ENCODE data around the gene VWC2.

VWC2 gene

DNA sequence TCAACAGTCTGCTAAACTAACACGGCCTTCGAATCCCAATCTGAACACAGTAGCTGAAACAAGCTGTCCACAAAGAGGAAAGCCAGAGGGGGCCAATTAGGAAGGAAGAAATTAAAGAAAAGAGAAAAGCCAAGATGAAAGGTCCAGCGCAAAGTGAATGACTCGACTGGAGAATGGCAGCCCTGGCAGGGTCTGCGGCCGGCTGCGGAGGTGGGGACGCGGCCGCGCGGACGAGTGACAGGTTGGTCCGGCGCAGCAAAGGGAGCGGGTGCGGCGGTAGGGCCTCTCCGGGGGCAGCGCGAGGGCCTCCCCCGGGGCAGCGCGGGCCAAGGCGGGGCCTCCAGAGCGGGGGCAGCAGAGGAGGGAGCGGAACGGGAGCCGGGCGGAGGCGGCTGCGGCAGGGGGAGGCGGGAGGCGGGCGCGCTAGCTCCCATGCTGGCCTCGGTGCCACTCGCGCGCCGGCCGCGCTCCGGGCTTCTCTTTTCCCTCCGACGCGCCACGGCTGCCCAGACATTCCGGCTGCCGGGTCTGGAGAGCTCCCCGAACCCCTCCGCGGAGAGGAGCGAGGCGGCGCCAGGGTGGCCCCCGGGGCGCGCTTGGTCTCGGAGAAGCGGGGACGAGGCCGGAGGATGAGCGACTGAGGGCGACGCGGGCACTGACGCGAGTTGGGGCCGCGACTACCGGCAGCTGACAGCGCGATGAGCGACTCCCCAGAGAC lies at the start of gene VWC2:
Gene VWC2, plus strand, starts transcription at position 421 of the 718 bp plus-strand sequence. CDS start 1,798 bp downstream, outside the sequence.
- no peak within 1 kb of the TSS for H3K27ac ChIP-seq (ENCODE audit: low read depth, low read length)
- H3K9me3 ChIP-seq (ENCODE audit: control insufficient read depth in 1 of 2, low read length in 2 of 2) = no peaks in the 10 kb centered on the region
- peak within 1 kb of the TSS; percentile 2 to 40 for H3K4me3 ChIP-seq (ENCODE audit: low read depth in 1 of 2, low read length in 2 of 2)
- no peaks in the 10 kb centered on the region for H3K36me3 ChIP-seq (ENCODE audit: control insufficient read depth in 1 of 2, insufficient read depth in 2 of 2, low read length in 2 of 2)
- no peak within 1 kb of the TSS for H3K9ac ChIP-seq (ENCODE audit: low read depth in 1 of 2, low read length in 2 of 2)
- H3K27me3 ChIP-seq (ENCODE audit: control insufficient read depth in 1 of 2, insufficient read depth in 2 of 2, low read length in 2 of 2) = peaks cover 0 to 18% of the 10 kb centered on the region in 2 donors
- H3K4me1 ChIP-seq (ENCODE audit: control insufficient read depth in 1 of 2, insufficient read depth in 2 of 2, low read length in 2 of 2) = no peaks in the 10 kb centered on the region

DNA sequence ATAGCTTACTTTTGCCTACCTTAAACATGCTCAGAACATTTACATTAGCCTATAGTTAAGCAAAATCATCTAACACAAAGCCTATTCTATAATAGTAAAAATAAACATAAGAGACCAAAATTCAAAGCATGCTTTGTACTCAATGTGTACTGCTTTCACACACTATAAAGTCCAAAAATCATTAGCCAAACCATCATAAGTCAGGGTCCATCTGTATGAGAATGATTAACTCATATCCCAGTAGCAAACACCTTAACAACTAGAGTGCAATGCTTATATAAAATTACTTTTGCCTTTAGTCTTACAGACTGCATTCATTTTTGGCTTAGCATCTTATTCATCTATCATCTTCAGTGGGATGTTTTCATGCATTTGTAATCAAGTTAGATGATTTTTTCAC lies 49.4 kb upstream of the VWC2 start:
- H3K9ac ChIP-seq (ENCODE audit: low read depth in 1 of 2, low read length in 2 of 2) = no peak overlapping the region

DNA sequence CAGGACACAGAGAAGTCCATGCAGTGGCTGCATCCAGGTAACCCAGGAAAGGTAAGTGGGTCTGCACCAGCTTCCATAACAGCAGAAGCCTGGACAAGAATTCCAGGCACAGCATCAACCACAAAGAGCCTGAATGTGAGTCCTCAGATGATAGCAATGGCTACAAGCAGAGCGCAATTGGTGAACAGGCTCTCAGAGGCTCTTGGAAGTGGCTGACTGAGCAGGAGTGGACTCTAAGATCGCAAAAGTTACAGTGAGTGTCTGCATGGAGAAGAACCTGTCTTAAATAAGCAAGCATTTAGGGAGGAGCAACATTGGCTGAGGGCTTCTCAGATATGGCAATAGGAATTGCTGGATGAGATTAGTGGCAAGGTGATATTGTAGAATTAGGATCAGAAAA lies 41.6 kb upstream of the VWC2 start:
- Histone ChIP-seq H3K9ac (ENCODE audit: low read depth in 1 of 2, low read length in 2 of 2) (no peak overlapping the region), H3K27me3 (ENCODE audit: control insufficient read depth in 1 of 2, insufficient read depth in 2 of 2, low read length in 2 of 2) (no peaks in the 10 kb centered on the region), H3K36me3 (ENCODE audit: control insufficient read depth in 1 of 2, insufficient read depth in 2 of 2, low read length in 2 of 2) (no peaks in the 10 kb centered on the region), H3K4me1 (ENCODE audit: control insufficient read depth in 1 of 2, insufficient read depth in 2 of 2, low read length in 2 of 2) (no peaks in the 10 kb centered on the region), H3K4me3 (ENCODE audit: low read depth in 1 of 2, low read length in 2 of 2) (no peak overlapping the region), H3K9me3 (ENCODE audit: control insufficient read depth in 1 of 2, low read length in 2 of 2) (peaks cover 0 to 2% of the 10 kb centered on the region in 2 donors), H3K27ac (ENCODE audit: low read depth, low read length) (no peak overlapping the region)

More for the DNA sequence above, 49.4 kb upstream of the VWC2 start:
- Histone ChIP-seq H3K4me3 (ENCODE audit: low read depth in 1 of 2, low read length in 2 of 2) (no peak overlapping the region), H3K27me3 (ENCODE audit: control insufficient read depth in 1 of 2, insufficient read depth in 2 of 2, low read length in 2 of 2) (no peaks in the 10 kb centered on the region), H3K4me1 (ENCODE audit: control insufficient read depth in 1 of 2, insufficient read depth in 2 of 2, low read length in 2 of 2) (no peaks in the 10 kb centered on the region), H3K36me3 (ENCODE audit: control insufficient read depth in 1 of 2, insufficient read depth in 2 of 2, low read length in 2 of 2) (no peaks in the 10 kb centered on the region), H3K9me3 (ENCODE audit: control insufficient read depth in 1 of 2, low read length in 2 of 2) (peaks cover 0 to 2% of the 10 kb centered on the region in 2 donors), H3K27ac (ENCODE audit: low read depth, low read length) (no peak overlapping the region)

GRCh38 chr7:49762666-49763065 lies 10.8 kb upstream of the VWC2 start:
- no peak overlapping the region for H3K4me3 ChIP-seq (ENCODE audit: low read depth in 1 of 2, low read length in 2 of 2)
- H3K9me3 ChIP-seq (ENCODE audit: control insufficient read depth in 1 of 2, low read length in 2 of 2) = peaks cover 0 to 2% of the 10 kb centered on the region in 2 donors
- no peaks in the 10 kb centered on the region for H3K36me3 ChIP-seq (ENCODE audit: control insufficient read depth in 1 of 2, insufficient read depth in 2 of 2, low read length in 2 of 2)
- no peak overlapping the region for H3K27ac ChIP-seq (ENCODE audit: low read depth, low read length)
- H3K27me3 ChIP-seq (ENCODE audit: control insufficient read depth in 1 of 2, insufficient read depth in 2 of 2, low read length in 2 of 2) = no peaks in the 10 kb centered on the region
- H3K9ac ChIP-seq (ENCODE audit: low read depth in 1 of 2, low read length in 2 of 2) = no peak overlapping the region
- no peaks in the 10 kb centered on the region for H3K4me1 ChIP-seq (ENCODE audit: control insufficient read depth in 1 of 2, insufficient read depth in 2 of 2, low read length in 2 of 2)

DNA sequence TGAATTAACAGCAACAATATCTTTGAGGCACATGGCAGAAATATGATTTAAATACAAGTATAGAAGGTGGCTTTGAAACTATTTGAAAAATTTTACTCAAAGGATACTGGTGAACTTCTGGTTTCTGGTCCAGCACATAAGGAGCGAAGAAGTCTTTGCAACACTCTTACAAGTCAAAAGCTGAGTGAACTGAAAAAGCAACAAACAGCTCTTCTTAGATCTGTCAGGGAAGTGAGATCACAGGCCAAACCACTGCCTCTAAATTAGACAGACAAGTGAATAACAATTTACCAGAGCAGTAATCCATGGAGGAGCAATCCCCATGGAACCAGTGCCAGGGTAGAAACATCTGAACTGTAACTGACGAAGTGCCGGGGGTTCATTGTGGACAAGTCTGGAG lies 9.6 kb upstream of the VWC2 start:
- Histone ChIP-seq H3K9me3 (ENCODE audit: control insufficient read depth in 1 of 2, low read length in 2 of 2) (no peaks in the 10 kb centered on the region), H3K27ac (ENCODE audit: low read depth, low read length) (no peak overlapping the region), H3K27me3 (ENCODE audit: control insufficient read depth in 1 of 2, insufficient read depth in 2 of 2, low read length in 2 of 2) (no peaks in the 10 kb centered on the region), H3K36me3 (ENCODE audit: control insufficient read depth in 1 of 2, insufficient read depth in 2 of 2, low read length in 2 of 2) (no peaks in the 10 kb centered on the region), H3K4me3 (ENCODE audit: low read depth in 1 of 2, low read length in 2 of 2) (no peak overlapping the region), H3K4me1 (ENCODE audit: control insufficient read depth in 1 of 2, insufficient read depth in 2 of 2, low read length in 2 of 2) (no peaks in the 10 kb centered on the region), H3K9ac (ENCODE audit: low read depth in 1 of 2, low read length in 2 of 2) (no peak overlapping the region)

GRCh38 chr7:49766966-49767365 lies 6.5 kb upstream of the VWC2 start:
- no peak overlapping the region for H3K27ac ChIP-seq (ENCODE audit: low read depth, low read length)
- no peaks in the 10 kb centered on the region for H3K36me3 ChIP-seq (ENCODE audit: control insufficient read depth in 1 of 2, insufficient read depth in 2 of 2, low read length in 2 of 2)
- H3K4me3 ChIP-seq (ENCODE audit: low read depth in 1 of 2, low read length in 2 of 2) = no peak overlapping the region
- H3K27me3 ChIP-seq (ENCODE audit: control insufficient read depth in 1 of 2, insufficient read depth in 2 of 2, low read length in 2 of 2) = no peaks in the 10 kb centered on the region
- H3K9ac ChIP-seq (ENCODE audit: low read depth in 1 of 2, low read length in 2 of 2) = no peak overlapping the region
- H3K9me3 ChIP-seq (ENCODE audit: control insufficient read depth in 1 of 2, low read length in 2 of 2) = no peaks in the 10 kb centered on the region
- no peaks in the 10 kb centered on the region for H3K4me1 ChIP-seq (ENCODE audit: control insufficient read depth in 1 of 2, insufficient read depth in 2 of 2, low read length in 2 of 2)

DNA sequence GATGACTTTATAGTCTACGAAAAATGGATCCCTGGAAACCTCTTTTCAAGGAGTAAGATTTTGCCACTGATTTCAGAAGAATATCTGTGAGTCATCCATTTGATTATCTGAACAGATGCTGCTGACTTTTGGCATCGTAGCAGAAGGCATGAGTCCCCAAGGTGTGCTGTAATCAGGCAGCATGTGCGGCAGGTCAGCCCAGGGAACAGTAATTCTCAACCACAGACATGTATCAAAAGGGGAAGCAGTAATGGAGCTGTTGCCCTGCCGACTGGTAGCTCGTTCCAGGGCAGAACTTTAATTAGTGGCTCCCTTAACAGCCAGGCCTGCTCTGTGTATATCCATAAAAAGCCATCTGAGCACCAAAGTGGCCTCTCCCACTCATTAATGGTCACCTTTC lies 5.7 kb upstream of the VWC2 start:
- peaks cover 0 to under 1% of the 10 kb centered on the region in 2 donors for H3K27me3 ChIP-seq (ENCODE audit: control insufficient read depth in 1 of 2, insufficient read depth in 2 of 2, low read length in 2 of 2)
- H3K9ac ChIP-seq (ENCODE audit: low read depth in 1 of 2, low read length in 2 of 2) = no peak overlapping the region
- no peak overlapping the region for H3K27ac ChIP-seq (ENCODE audit: low read depth, low read length)
- no peaks in the 10 kb centered on the region for H3K36me3 ChIP-seq (ENCODE audit: control insufficient read depth in 1 of 2, insufficient read depth in 2 of 2, low read length in 2 of 2)
- H3K4me3 ChIP-seq (ENCODE audit: low read depth in 1 of 2, low read length in 2 of 2) = no peak overlapping the region
- no peaks in the 10 kb centered on the region for H3K9me3 ChIP-seq (ENCODE audit: control insufficient read depth in 1 of 2, low read length in 2 of 2)
- no peaks in the 10 kb centered on the region for H3K4me1 ChIP-seq (ENCODE audit: control insufficient read depth in 1 of 2, insufficient read depth in 2 of 2, low read length in 2 of 2)

DNA sequence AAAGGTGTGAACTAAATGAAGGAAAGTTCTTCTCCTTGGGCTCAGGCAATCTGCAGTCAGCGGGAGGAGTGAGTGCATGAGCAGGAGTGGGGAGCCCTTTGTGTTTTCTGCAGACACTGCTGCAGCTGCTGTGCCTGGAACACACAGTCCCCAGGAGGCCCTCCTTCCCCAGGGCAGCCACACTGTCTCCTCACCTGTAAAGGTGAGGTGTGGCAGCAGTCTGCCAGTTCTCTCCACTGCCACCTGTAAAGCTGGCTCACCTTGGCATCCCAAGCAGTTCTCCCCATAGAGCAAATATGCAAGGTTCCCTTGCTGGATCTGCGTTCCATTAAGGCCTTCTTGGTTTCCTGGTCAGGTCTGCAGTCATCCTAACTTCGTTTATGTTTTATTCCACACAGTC lies 5.2 kb upstream of the VWC2 start:
- no peaks in the 10 kb centered on the region for H3K9me3 ChIP-seq (ENCODE audit: control insufficient read depth in 1 of 2, low read length in 2 of 2)
- no peaks in the 10 kb centered on the region for H3K4me1 ChIP-seq (ENCODE audit: control insufficient read depth in 1 of 2, insufficient read depth in 2 of 2, low read length in 2 of 2)
- no peak overlapping the region for H3K9ac ChIP-seq (ENCODE audit: low read depth in 1 of 2, low read length in 2 of 2)
- H3K4me3 ChIP-seq (ENCODE audit: low read depth in 1 of 2, low read length in 2 of 2) = no peak overlapping the region
- H3K36me3 ChIP-seq (ENCODE audit: control insufficient read depth in 1 of 2, insufficient read depth in 2 of 2, low read length in 2 of 2) = no peaks in the 10 kb centered on the region
- no peak overlapping the region for H3K27ac ChIP-seq (ENCODE audit: low read depth, low read length)
- H3K27me3 ChIP-seq (ENCODE audit: control insufficient read depth in 1 of 2, insufficient read depth in 2 of 2, low read length in 2 of 2) = peaks cover 0 to 5% of the 10 kb centered on the region in 2 donors

DNA sequence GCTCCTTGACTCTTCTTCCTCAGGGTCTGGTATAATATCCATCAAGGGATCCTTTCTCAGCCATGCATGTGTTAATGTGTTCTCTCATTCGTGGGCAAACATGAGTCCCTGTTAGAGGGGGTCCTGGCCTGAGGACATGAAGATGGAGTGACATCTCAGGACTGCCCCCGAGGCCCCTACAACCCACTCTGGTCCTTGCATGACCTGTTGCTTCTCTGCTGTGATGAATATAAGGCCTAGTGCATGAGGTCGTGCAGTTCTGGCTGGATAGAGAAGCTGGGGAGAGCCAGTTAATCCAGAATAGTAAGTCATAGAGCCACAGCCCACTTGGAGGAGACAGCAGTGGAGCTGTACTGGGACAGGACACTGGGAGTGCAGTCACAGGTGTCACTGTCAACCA lies 4.6 kb upstream of the VWC2 start:
- Histone ChIP-seq H3K4me1 (ENCODE audit: control insufficient read depth in 1 of 2, insufficient read depth in 2 of 2, low read length in 2 of 2) (no peaks in the 10 kb centered on the region), H3K9ac (ENCODE audit: low read depth in 1 of 2, low read length in 2 of 2) (no peak overlapping the region), H3K36me3 (ENCODE audit: control insufficient read depth in 1 of 2, insufficient read depth in 2 of 2, low read length in 2 of 2) (no peaks in the 10 kb centered on the region), H3K4me3 (ENCODE audit: low read depth in 1 of 2, low read length in 2 of 2) (no peak overlapping the region), H3K27me3 (ENCODE audit: control insufficient read depth in 1 of 2, insufficient read depth in 2 of 2, low read length in 2 of 2) (peaks cover 0 to 6% of the 10 kb centered on the region in 2 donors), H3K9me3 (ENCODE audit: control insufficient read depth in 1 of 2, low read length in 2 of 2) (no peaks in the 10 kb centered on the region), H3K27ac (ENCODE audit: low read depth, low read length) (no peak overlapping the region)

GRCh38 chr7:49769285-49769857 lies 4.1 kb upstream of the VWC2 start:
- Histone ChIP-seq H3K36me3 (ENCODE audit: control insufficient read depth in 1 of 2, insufficient read depth in 2 of 2, low read length in 2 of 2) (no peaks in the 10 kb centered on the region), H3K27me3 (ENCODE audit: control insufficient read depth in 1 of 2, insufficient read depth in 2 of 2, low read length in 2 of 2) (peaks cover 0 to 6% of the 10 kb centered on the region in 2 donors), H3K4me1 (ENCODE audit: control insufficient read depth in 1 of 2, insufficient read depth in 2 of 2, low read length in 2 of 2) (no peaks in the 10 kb centered on the region), H3K9ac (ENCODE audit: low read depth in 1 of 2, low read length in 2 of 2) (no peak overlapping the region), H3K9me3 (ENCODE audit: control insufficient read depth in 1 of 2, low read length in 2 of 2) (no peaks in the 10 kb centered on the region), H3K4me3 (ENCODE audit: low read depth in 1 of 2, low read length in 2 of 2) (no peak overlapping the region), H3K27ac (ENCODE audit: low read depth, low read length) (no peak overlapping the region)
